OCI-LY7 (cell line): ENCODE results near the gene KRT23.

Experiments
- CTCF ChIP-seq: fragments of 200-600 bp; sonication (generic); conservative IDR thresholded peaks from 2 replicates; pipeline ENCODE4 v1.5.1; 2014; ENCODE audit warnings: mild to moderate bottlenecking, antibody characterized with exemption, low read length, moderate library complexity, mixed read lengths
- EZH2phosphoT487 ChIP-seq: fragments of 200-600 bp; sonication (generic); IDR thresholded peaks from 2 replicates; pipeline ENCODE4 v1.6.1; 2018; ENCODE audit warnings: low read depth, borderline replicate concordance, mild to moderate bottlenecking, mixed run types, antibody characterized with exemption, low read length, moderate library complexity, mixed read lengths

- TF ChIP-seq CTCF = no peak
- TF ChIP-seq EZH2phosphoT487 = no peak
These were observed 35.4 kb downstream of the KRT23 start for GRCh38 chr17:40901981-40902474.
